Naive B cell (primary cell): ENCODE results near the gene OLIG1. TPM values are rescaled to one million over a fixed set of nuclear protein-coding genes. Genes with fewer than 3 reads are reported as not detected.

ENCODE experiments used
- ATAC-seq, 2 donors: fragments of 150-1000 bp; cut with Tn5 transposase; 2 replicates each; pipeline ENCODE4 v1.10.0; 2021; ENCODE audit warnings: low read depth in 2 of 2, mild to moderate bottlenecking in 2 of 2, moderate library complexity in 2 of 2
- DNase-seq: peaks from one replicate; pipeline ENCODE4 v3.0.0; 2022
- H3K27ac Mint-ChIP-seq, 6 donors: one replicate each; pipeline ENCODE4 v1.8.0; 2020 to 2022; ENCODE audit warnings: mild to moderate bottlenecking in 6 of 6, mixed read lengths in 6 of 6, moderate library complexity in 5 of 6, inconsistent platforms in 2 of 6
- H3K27me3 Mint-ChIP-seq, 3 donors: one replicate each; pipeline ENCODE4 v1.8.0; 2021 to 2022; ENCODE audit warnings: mixed read lengths in 3 of 3, mild to moderate bottlenecking in 1 of 3
- H3K36me3 Mint-ChIP-seq, 2 donors: one replicate each; pipeline ENCODE4 v1.8.0; 2020 to 2022; ENCODE audit warnings: mixed read lengths in 2 of 2, inconsistent platforms in 1 of 2, mild to moderate bottlenecking in 1 of 2
- H3K4me1 Mint-ChIP-seq, 3 donors: one replicate each; pipeline ENCODE4 v1.8.0; 2020 to 2022; ENCODE audit warnings: mixed read lengths in 3 of 3, inconsistent platforms in 1 of 3, mild to moderate bottlenecking in 1 of 3, moderate library complexity in 1 of 3
- H3K4me3 Mint-ChIP-seq, 8 donors: one replicate each; pipeline ENCODE4 v1.8.0; 2020 to 2022; ENCODE audit warnings: mild to moderate bottlenecking in 8 of 8, mixed read lengths in 8 of 8, moderate library complexity in 8 of 8, inconsistent platforms in 2 of 8
- H3K9me3 Mint-ChIP-seq, 7 donors: one replicate each; pipeline ENCODE4 v1.8.0; 2020 to 2022; ENCODE audit warnings: mixed read lengths in 7 of 7, mild to moderate bottlenecking in 5 of 7, inconsistent platforms in 2 of 7, moderate library complexity in 1 of 7
- polyA plus RNA-seq, 6 donors: library from polyadenylated mRNA; unstranded; fragments of 300-500 nt; fragmentation: Illumina TruSeq; gene quantifications; one replicate each; pipeline ENCODE4 v1.2.3, GENCODE V29; 2021; ENCODE audit warnings: low read depth in 6 of 6

Gene OLIG1
- polyA plus RNA-seq, 6 donors from 2014 or later = not detected

DNA sequence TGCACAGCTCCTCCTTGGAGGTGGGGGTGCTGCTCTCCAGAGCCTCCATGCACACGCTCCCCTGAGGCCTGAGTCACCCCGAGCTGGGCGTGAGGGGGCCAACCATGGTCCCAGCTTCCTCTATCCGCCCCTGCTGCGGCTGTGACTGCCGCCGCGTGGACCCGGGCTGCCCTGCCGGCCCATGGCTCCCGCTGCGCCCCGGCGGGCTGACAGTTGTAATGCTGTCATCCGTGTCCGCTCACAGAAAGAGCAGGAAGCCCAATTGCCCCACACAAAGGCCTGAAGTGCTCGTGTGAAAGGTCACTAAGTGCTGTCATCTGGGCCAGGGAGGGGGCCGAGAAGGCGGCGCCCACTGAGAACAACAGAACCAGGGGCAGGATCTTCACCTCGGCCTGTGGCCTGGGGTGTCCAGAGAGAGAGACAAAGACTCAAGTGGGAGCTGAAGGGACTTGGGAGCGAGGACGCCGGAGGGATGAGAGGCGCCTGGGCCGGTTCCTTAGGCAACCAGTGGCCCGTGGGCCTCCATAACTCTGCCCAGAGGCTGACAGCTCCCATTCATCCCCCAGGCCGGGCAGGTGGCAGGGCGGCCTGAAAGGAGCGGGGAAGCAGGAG, 31.5 kb downstream of the OLIG1 start:
- DNase-seq (no peak), ATAC-seq (peak in 1 of 2 donors; percentile 39)
- Mint-ChIP-seq H3K36me3 (peaks cover 0 to 10% of the 10 kb centered on the region in 2 donors), H3K4me3 (no peak overlapping the region), H3K9me3 (peaks cover 0 to 8% (median 0%) of the 10 kb centered on the region in 7 donors), H3K27me3 (peaks cover 27 to 54% (median 29%) of the 10 kb centered on the region in 3 donors), H3K27ac (no peak overlapping the region), H3K4me1 (peaks cover 5 to 14% (median 5%) of the 10 kb centered on the region in 3 donors)

DNA sequence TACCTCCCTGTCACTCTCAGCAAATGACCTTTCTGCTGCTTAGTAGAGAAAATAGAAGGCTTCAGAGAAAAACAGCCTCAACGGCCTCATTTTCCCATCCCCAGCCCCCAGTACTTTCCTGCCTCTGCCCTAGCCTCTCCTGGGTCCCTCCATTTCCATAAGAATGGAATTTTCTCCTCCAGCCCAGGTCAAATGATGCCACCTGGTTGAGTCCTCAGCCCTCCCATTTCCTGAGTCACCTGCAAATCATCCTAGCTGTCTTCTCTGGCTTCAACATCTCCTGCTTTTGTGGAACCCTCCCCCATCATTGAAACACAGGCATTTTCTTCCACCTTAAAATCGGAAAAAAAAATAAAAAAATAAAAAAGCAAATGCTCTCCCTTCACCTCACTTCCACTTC, 35.1 kb downstream of the OLIG1 start:
- DNase-seq (no peak), ATAC-seq (no peak)
- Mint-ChIP-seq H3K36me3 (peaks cover 0 to 10% of the 10 kb centered on the region in 2 donors), H3K27me3 (peaks cover 40 to 76% (median 53%) of the 10 kb centered on the region in 3 donors), H3K9me3 (peaks cover 0 to 8% (median 0%) of the 10 kb centered on the region in 7 donors), H3K4me1 (peaks cover 4 to 10% (median 4%) of the 10 kb centered on the region in 3 donors), H3K27ac (peak overlapping the region in 1 of 6 donors; percentile 48), H3K4me3 (no peak overlapping the region)

DNA sequence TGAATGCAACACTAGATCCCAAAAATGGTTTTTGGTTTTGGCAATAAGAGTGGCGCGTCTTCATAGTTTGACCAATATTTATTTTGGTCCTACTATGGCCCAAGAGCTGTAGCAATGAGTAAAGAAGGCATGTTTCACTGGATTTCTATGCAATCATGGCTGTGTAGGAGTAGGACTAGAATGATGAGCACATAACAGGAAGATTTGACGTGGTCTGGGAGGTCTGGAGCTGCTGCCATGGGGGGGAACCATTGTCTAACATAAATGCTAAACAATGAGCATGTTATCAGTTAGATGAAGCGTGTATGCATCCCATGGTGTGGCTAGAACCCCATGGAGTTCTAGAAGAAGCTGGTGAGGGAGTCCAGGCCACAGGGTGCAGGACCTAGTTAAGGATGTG, 38.3 kb downstream of the OLIG1 start:
- ATAC-seq = no peak
- H3K4me1 Mint-ChIP-seq = peaks cover 0 to 6% (median 0%) of the 10 kb centered on the region in 3 donors
- no peak for DNase-seq
- H3K4me3 Mint-ChIP-seq = no peak overlapping the region
- H3K27me3 Mint-ChIP-seq = peaks cover 64 to 88% (median 84%) of the 10 kb centered on the region in 3 donors
- H3K9me3 Mint-ChIP-seq = peaks cover 0 to 8% (median 0%) of the 10 kb centered on the region in 7 donors
- H3K36me3 Mint-ChIP-seq = peaks cover 0 to 10% of the 10 kb centered on the region in 2 donors
- no peak overlapping the region for H3K27ac Mint-ChIP-seq

GRCh38 chr21:33109574-33110339, 39.8 kb downstream of the OLIG1 start:
- ATAC-seq (no peak), DNase-seq (no peak)
- Mint-ChIP-seq H3K4me1 (peaks cover 0 to 6% (median 0%) of the 10 kb centered on the region in 3 donors), H3K4me3 (no peak overlapping the region), H3K9me3 (peaks cover 0 to 3% (median 0%) of the 10 kb centered on the region in 7 donors), H3K27me3 (peaks cover 67 to 88% (median 84%) of the 10 kb centered on the region in 3 donors), H3K27ac (no peak overlapping the region), H3K36me3 (peaks cover 0 to 6% of the 10 kb centered on the region in 2 donors)

DNA sequence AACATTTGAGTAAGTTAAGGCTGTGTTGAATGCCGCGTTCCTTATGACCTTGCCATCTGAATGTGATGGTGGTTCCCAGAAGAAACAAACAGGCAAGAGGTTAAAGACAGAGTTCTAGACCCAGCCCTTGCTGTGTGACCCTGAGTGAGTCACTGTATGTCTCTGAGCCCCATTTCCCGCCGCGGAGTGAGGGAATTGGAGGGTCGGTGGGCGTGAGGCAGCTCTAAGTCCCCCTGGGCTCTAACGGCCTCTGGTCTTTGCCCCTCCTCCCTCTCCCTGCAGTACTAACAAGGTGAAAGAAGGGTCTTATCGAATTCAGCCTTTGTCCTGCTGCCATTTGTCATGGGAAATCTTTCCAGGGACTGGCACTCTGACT, 40.4 kb downstream of the OLIG1 start:
- H3K9me3 Mint-ChIP-seq = peaks cover 0 to 2% (median 0%) of the 10 kb centered on the region in 7 donors

GRCh38 chr21:33111577-33111976, 41.6 kb downstream of the OLIG1 start:
- no peaks in the 10 kb centered on the region for H3K36me3 Mint-ChIP-seq
- ATAC-seq (no peak), DNase-seq (no peak)
- peaks cover 71 to 88% (median 85%) of the 10 kb centered on the region in 3 donors for H3K27me3 Mint-ChIP-seq
- peaks cover 0 to 2% (median 0%) of the 10 kb centered on the region in 7 donors for H3K9me3 Mint-ChIP-seq
- no peak overlapping the region for H3K27ac Mint-ChIP-seq
- peaks cover 0 to 6% (median 0%) of the 10 kb centered on the region in 3 donors for H3K4me1 Mint-ChIP-seq
- H3K4me3 Mint-ChIP-seq = no peak overlapping the region

More for the DNA sequence above, 40.4 kb downstream of the OLIG1 start:
- no peak overlapping the region for H3K27ac Mint-ChIP-seq
- H3K4me1 Mint-ChIP-seq = peaks cover 0 to 6% (median 0%) of the 10 kb centered on the region in 3 donors
- H3K4me3 Mint-ChIP-seq = peak overlapping the region in 1 of 8 donors; percentile 16
- ATAC-seq (no peak), DNase-seq (no peak)
- peaks cover 0 to 1% of the 10 kb centered on the region in 2 donors for H3K36me3 Mint-ChIP-seq
- peaks cover 67 to 88% (median 84%) of the 10 kb centered on the region in 3 donors for H3K27me3 Mint-ChIP-seq

DNA sequence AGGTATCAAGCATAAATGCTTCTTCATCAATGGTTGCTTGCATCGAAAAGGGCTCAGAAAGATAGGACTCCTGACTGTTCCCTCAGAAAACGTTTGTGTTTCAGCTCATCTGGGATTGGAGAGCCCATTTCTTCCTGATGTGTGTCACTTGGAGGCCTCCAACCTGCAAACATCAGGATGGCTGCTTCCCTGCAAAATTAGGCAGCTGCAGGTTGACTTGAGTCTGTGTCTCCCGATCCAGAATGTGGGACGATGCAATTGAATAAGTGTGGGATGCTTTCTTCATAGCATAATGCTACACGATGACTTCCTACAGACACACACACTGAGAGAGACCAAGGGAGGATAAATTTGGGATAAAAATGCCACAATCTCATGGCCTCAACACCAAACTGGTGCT, 42.2 kb downstream of the OLIG1 start:
- H3K4me3 Mint-ChIP-seq = no peak overlapping the region
- peaks cover 0 to 2% (median 0%) of the 10 kb centered on the region in 7 donors for H3K9me3 Mint-ChIP-seq
- peaks cover 77 to 91% (median 89%) of the 10 kb centered on the region in 3 donors for H3K27me3 Mint-ChIP-seq
- ATAC-seq (no peak), DNase-seq (no peak)
- H3K4me1 Mint-ChIP-seq = peaks cover 0 to 6% (median 0%) of the 10 kb centered on the region in 3 donors
- no peak overlapping the region for H3K27ac Mint-ChIP-seq
- no peaks in the 10 kb centered on the region for H3K36me3 Mint-ChIP-seq

DNA sequence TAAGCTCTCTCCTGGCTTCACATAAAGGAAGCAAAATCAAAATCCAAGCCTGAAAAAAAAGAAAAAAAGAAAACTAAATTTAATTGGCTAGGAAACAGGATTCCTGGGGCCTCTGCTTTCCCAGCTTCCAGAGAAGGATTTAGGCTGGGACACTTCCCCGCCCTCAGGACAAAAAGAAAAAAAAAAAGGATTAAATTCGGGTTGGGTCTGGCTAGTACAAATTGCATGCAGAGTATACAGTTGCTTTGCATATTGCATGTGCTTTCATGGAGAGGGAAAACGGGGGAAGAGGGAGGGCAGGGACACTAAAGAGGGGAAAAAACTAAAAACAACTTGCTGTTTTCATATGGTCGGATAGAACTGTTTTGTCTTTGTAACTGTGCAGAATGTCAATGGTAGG, 42.7 kb downstream of the OLIG1 start:
- Mint-ChIP-seq H3K27ac (no peak overlapping the region), H3K4me1 (peaks cover 0 to 6% (median 0%) of the 10 kb centered on the region in 3 donors), H3K36me3 (no peaks in the 10 kb centered on the region), H3K4me3 (peak overlapping the region in 1 of 8 donors; percentile 24), H3K9me3 (peaks cover 0 to 2% (median 0%) of the 10 kb centered on the region in 7 donors), H3K27me3 (peaks cover 79 to 95% (median 95%) of the 10 kb centered on the region in 3 donors)
- DNase-seq (no peak), ATAC-seq (no peak)

DNA sequence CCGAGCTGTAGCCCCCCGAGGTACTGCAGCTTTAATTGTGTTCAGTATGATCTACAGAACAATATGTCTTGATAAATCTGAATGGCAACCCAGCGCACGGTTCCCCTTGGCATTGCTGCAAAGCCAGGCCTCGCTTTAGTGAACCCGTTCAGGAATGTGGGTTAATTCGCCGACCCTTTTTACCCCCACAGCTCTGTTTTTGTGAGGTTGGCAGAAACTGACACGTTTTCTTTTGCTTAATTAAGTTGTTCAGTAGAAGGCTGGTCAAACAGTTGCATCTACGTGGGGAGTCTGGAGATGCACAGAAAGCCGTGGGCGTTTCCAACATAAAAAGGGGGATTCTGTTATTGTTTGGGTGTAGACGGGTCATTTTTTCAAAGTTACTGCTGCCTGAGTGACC, 43.2 kb downstream of the OLIG1 start:
- no peak for ATAC-seq
- Mint-ChIP-seq H3K27me3 (peaks cover 79 to 95% (median 94%) of the 10 kb centered on the region in 3 donors), H3K9me3 (peaks cover 0 to 2% (median 0%) of the 10 kb centered on the region in 7 donors), H3K4me1 (peaks cover 0 to 6% (median 0%) of the 10 kb centered on the region in 3 donors), H3K36me3 (no peaks in the 10 kb centered on the region), H3K27ac (no peak overlapping the region), H3K4me3 (no peak overlapping the region)
- DNase-seq = no peak

- DNase-seq (no peak), ATAC-seq (no peak)
- peaks cover 0 to 4% (median 0%) of the 10 kb centered on the region in 3 donors for H3K4me1 Mint-ChIP-seq
- peaks cover 78 to 84% (median 83%) of the 10 kb centered on the region in 3 donors for H3K27me3 Mint-ChIP-seq
- H3K9me3 Mint-ChIP-seq = peaks cover 0 to under 1% (median 0%) of the 10 kb centered on the region in 7 donors
- no peak overlapping the region for H3K27ac Mint-ChIP-seq
- no peaks in the 10 kb centered on the region for H3K36me3 Mint-ChIP-seq
- H3K4me3 Mint-ChIP-seq = no peak overlapping the region
These were observed 44.3 kb downstream of the OLIG1 start for GRCh38 chr21:33114276-33114675.

- no peak for DNase-seq
- Mint-ChIP-seq H3K27ac (no peak overlapping the region), H3K4me3 (no peak overlapping the region), H3K36me3 (no peaks in the 10 kb centered on the region), H3K4me1 (peaks cover 0 to 2% (median 0%) of the 10 kb centered on the region in 3 donors), H3K9me3 (no peaks in the 10 kb centered on the region), H3K27me3 (peaks cover 67 to 74% (median 68%) of the 10 kb centered on the region in 3 donors)
- ATAC-seq = no peak
These were observed 45.9 kb downstream of the OLIG1 start for GRCh38 chr21:33115631-33116510.

- Mint-ChIP-seq H3K36me3 (no peaks in the 10 kb centered on the region), H3K4me1 (no peaks in the 10 kb centered on the region), H3K27ac (no peak overlapping the region), H3K27me3 (peaks cover 59 to 69% (median 62%) of the 10 kb centered on the region in 3 donors), H3K4me3 (no peak overlapping the region), H3K9me3 (no peaks in the 10 kb centered on the region)
- ATAC-seq (no peak), DNase-seq (no peak)
These were observed 46.7 kb downstream of the OLIG1 start for GRCh38 chr21:33116676-33117075.
